HEK293T (cell line): ENCODE results near the gene HSBP1L1.

Experiments used
- CTCF ChIA-PET: fragments of 350-600 bp; formaldehyde crosslinking; extraction: SDS; loops from one replicate; lab custom pipeline; 2021; ENCODE audit warnings: antibody characterized with exemption, inconsistent platforms; lab: Yijun Ruan, JAX
- POLR2A ChIA-PET: fragments of 350-600 bp; formaldehyde crosslinking; extraction: SDS; loops from one replicate; lab custom pipeline; 2020; ENCODE audit warnings: antibody characterized with exemption, inconsistent platforms; lab: Yijun Ruan, JAX
- DNase-seq: peaks from one replicate; pipeline ENCODE4 v3.0.0; 2012; ENCODE audit warnings: mixed read lengths; ENCODE audit errors: extremely low spot score
- ARNT ChIP-seq: fragments of 450-650 bp; IDR thresholded peaks from 2 replicates; pipeline ENCODE4 v1.6.1; 2017; ENCODE audit warnings: mild to moderate bottlenecking
- BHLHE40 ChIP-seq: fragments of 450-650 bp; IDR thresholded peaks from 2 replicates; pipeline ENCODE4 v1.6.1; 2016; ENCODE audit warnings: mild to moderate bottlenecking, moderate library complexity, borderline replicate concordance
- CTBP1 ChIP-seq: fragments of 450-650 bp; IDR thresholded peaks from 2 replicates; pipeline ENCODE4 v1.6.1; 2016; ENCODE audit warnings: borderline replicate concordance
- ELF4 ChIP-seq: fragments of 450-650 bp; IDR thresholded peaks from 2 replicates; pipeline ENCODE4 v1.6.1; 2017; ENCODE audit warnings: antibody characterized with exemption
- FOXA1 ChIP-seq: fragments of 450-650 bp; IDR thresholded peaks from 2 replicates; pipeline ENCODE4 v1.6.1; 2016; ENCODE audit warnings: mild to moderate bottlenecking
- FOXK2 ChIP-seq: fragments of 450-650 bp; IDR thresholded peaks from 2 replicates; pipeline ENCODE4 v1.6.1; 2016; ENCODE audit warnings: mild to moderate bottlenecking
- FOXM1 ChIP-seq: fragments of 450-650 bp; IDR thresholded peaks from 2 replicates; pipeline ENCODE4 v1.6.1; 2017; ENCODE audit warnings: mild to moderate bottlenecking, borderline replicate concordance
- HDGF ChIP-seq: fragments of 450-650 bp; IDR thresholded peaks from 2 replicates; pipeline ENCODE4 v1.6.1; 2017; ENCODE audit warnings: antibody characterized with exemption, borderline replicate concordance
- L3MBTL2 ChIP-seq: fragments of 450-650 bp; conservative IDR thresholded peaks from 2 replicates; pipeline ENCODE4 v1.6.1; 2016; ENCODE audit warnings: mild to moderate bottlenecking
- LEF1 ChIP-seq: fragments of 450-650 bp; IDR thresholded peaks from 2 replicates; pipeline ENCODE4 v1.6.1; 2017; ENCODE audit warnings: mild to moderate bottlenecking, borderline replicate concordance
- NFRKB ChIP-seq: fragments of 450-650 bp; IDR thresholded peaks from 2 replicates; pipeline ENCODE4 v1.6.1; 2016; ENCODE audit warnings: mild to moderate bottlenecking, moderate library complexity
- SP1 ChIP-seq: fragments of 450-650 bp; IDR thresholded peaks from 2 replicates; pipeline ENCODE4 v1.6.1; 2017
- SUZ12 ChIP-seq: fragments of 450-650 bp; IDR thresholded peaks from 2 replicates; pipeline ENCODE4 v1.6.1; 2016; ENCODE audit warnings: mild to moderate bottlenecking
- TARDBP ChIP-seq: fragments of 450-650 bp; IDR thresholded peaks from 2 replicates; pipeline ENCODE4 v1.6.1; 2016
- ZNF384 ChIP-seq: fragments of 450-650 bp; IDR thresholded peaks from 2 replicates; pipeline ENCODE4 v1.6.1; 2016
- TF ChIP-seq, protein P1 (sequence below): fragments of 450-650 bp; IDR thresholded peaks from 2 replicates; pipeline ENCODE4 v1.6.1; 2016

Gene HSBP1L1

DNA sequence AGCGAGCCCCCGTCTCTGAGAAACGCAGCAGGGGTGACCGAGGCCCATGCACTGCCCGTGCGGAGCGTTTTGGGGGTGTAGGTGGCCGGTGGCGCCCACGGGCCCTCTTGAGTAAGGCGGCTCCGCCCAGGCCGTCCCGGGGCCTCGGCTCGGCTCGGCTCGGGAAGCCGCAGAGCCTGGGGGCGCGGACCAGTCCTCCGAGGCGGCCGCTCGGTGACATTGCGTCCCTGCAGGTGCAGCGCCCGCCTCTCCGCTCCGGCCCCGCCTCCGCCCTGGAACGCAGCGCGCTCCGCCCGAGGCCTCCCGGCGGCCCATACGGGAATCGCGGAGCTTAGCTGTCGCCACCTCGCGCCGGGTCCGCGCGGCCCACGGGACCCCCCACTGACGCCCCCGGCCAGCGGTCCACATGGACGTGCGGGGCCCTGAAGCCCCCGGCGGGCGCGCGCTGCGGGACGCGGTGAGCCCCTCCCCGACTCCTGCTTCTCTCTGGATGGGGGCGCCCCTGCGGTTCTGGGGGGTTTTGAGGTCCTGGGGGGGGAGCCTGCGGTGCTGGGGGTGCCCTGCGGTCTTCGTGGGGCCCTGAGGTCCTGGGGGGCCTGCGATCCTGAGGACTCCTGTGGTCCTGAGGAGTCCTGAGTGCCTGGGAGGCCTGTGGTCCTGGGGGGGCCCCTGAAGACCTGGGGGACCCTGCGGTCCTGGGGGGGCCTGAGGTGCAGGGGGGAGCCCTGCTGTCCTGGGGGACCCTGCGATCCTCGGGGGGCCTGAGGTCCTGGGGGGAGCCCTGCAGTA, at the start of gene HSBP1L1:
HSBP1L1 (plus strand) TSS at position 314 of the 789 bp plus-strand sequence; CDS start at position 407, 93 bp downstream.
- ChIA-PET CTCF (no interaction called here), POLR2A (interaction anchor here (1.8 kb wide), 1 partner anchor 13 kb away, joined by 6 read pairs; the partner anchor contains the start of gene SLC66A2)
- DNase-seq, result peak; percentile 49
- TF ChIP-seq ELF4, result no peak
- no peak for TF ChIP-seq FOXA1
- no peak for TF ChIP-seq SP1

DNA sequence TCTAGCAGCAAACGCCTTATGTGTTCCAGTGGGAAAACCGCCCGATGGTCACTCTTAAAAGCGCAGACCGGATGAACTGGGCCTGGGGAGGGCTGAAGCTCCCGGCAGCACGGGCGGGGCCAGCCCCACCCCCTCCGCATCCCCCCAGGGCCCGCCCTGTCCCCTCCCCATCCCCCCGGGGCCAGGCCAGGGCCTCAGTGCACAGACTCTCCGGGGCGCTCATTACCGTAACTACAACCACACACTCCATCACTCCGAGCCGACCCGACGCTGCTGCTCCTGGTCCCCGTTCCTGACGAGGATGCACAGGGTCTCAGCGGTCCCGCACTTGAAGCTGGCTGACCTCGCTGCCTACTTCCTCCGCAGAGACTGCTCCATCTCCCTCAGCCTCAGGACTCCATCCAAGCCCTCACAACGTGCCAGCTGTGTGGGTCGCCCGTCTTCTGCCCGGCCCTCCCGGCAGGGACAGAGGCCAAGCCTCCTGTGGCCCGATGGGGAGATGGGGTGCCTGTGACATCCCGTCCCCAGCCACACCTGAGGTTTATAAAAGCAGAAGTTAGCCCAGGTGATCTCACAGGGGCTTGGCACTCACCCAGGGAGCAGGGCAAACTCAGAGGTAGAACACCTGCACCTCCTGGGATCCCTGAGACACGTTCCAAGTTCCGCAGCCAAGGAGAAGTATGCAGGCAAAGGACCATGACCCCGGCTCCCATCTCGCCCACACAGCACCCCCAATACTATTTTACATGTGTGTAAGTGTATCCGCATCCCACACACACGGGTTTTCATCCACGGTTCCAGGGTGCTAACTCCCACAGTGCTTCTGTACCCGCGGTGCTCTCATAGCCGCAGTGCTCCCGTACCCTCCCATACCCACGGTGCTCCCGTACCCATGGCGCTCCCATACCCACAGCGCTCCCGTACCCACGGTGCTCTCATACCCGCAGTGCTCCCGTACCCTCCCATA, 49.0 kb upstream of the HSBP1L1 start:
- DNase-seq, result no peak
- ChIA-PET CTCF (no interaction called here), POLR2A (no interaction called here)
- TF ChIP-seq BHLHE40, result no peak
- no peak for TF ChIP-seq FOXM1
- no peak for TF ChIP-seq SUZ12

DNA sequence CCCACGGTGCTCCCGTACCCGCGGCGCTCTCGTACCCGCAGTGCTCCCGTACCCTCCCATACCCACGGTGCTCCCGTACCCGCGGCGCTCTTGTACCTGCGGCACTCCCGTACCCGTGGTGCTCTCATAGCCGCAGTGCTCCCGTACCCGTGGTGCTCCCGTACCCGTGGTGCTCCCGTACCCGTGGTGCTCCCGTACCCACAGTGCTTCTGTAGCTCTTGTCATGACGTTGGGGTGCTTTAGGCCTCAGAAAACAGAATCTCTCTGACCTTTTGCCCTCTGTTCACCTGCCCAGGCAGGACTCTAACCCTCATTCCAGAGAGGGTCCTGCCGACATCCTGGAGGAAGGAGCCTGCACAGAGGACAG, 48.3 kb upstream of the HSBP1L1 start:
- DNase-seq, result no peak
- TF ChIP-seq TARDBP (no peak), HDGF (no peak), LEF1 (no peak), ZNF384 (no peak), BHLHE40 (no peak), ARNT (no peak), ELF4 (no peak), NFRKB (no peak), FOXK2 (no peak), SP1 (no peak), SUZ12 (no peak)
- TF ChIP-seq, protein P1, sequence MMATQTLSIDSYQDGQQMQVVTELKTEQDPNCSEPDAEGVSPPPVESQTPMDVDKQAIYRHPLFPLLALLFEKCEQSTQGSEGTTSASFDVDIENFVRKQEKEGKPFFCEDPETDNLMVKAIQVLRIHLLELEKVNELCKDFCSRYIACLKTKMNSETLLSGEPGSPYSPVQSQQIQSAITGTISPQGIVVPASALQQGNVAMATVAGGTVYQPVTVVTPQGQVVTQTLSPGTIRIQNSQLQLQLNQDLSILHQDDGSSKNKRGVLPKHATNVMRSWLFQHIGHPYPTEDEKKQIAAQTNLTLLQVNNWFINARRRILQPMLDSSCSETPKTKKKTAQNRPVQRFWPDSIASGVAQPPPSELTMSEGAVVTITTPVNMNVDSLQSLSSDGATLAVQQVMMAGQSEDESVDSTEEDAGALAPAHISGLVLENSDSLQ, result no peak
- ChIA-PET POLR2A (no interaction called here), CTCF (no interaction called here)

GRCh38 chr18:79916546-79917168, 47.8 kb upstream of the HSBP1L1 start:
- DNase-seq, result no peak
- CTCF ChIA-PET, result no interaction called here
- POLR2A ChIA-PET, result no interaction called here
- TF ChIP-seq TARDBP, result no peak

DNA sequence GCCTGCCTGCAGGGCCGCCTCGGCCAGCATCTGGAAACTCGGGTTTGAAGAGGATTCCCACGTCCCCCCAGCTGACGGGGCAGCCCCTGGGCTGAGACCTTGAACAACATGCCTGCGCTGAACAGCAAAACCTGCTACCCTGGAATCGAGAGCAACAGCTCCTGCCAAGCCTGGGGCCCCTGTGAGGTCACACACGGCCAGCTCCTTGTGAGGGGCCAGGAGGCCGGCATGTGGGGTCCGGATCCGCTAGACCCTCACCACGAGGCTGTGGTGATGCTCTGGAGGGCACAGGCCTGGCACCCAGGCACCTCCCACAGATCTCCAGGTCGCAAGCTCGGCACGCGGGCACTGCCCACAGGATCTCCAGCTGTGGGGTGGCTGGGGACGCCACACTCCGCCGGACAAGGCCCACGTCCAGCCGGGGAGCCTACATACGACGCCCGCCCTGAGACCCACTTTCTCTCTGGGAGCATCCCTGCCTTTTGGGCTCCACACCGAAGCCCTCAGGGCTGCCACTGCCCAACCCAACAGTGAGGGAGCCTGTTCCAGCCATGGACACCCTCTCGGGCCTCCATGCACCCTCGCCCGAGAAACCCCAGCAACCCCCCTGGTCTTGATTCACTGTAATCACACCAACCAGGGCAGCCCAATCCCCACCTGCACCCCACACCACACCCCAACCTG, 47.1 kb upstream of the HSBP1L1 start:
- CTCF ChIA-PET, result no interaction called here
- POLR2A ChIA-PET, result no interaction called here

DNA sequence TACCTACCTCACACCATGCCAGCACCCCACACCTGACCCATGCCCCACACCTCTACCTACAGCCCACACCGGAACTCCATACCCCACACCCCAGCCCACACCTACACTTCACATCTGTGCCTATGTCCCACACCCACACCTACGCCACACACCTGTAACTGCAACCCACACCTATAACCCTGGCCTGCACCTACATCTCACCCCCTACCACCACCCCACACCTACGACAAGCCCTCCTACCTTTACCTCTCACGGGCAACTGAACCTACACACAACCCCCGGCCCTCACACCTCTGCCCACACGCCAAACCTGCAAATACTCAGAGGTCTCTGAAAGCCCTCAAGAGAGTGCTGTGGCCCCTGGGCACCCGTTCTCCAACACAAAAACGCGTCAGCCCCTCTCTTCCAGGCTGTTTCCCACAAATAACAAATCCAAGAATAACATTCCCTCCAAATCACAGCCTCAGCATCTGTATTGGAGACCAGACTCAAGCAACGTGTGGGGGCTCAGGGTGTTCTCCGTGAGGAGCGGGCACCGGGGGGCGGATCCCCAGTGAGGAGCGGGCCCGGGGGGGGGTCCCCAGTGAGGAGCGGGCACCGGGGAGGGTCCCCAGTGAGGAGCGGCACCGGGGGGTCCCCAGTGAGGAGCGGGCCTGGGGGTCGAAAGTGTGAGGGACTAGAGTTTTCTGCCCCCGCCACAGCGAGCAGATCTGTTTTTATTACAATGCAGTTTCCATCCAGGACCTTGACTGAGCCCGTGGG, 46.4 kb upstream of the HSBP1L1 start:
- TF ChIP-seq ARNT (no peak), NFRKB (no peak), SP1 (no peak), HDGF (no peak), FOXK2 (no peak), ZNF384 (no peak), CTBP1 (no peak), L3MBTL2 (no peak), LEF1 (no peak), FOXM1 (no peak), TARDBP (no peak), SUZ12 (no peak), ELF4 (no peak), BHLHE40 (no peak), FOXA1 (no peak)
- TF ChIP-seq, protein P1, result no peak
- POLR2A ChIA-PET, result no interaction called here
- CTCF ChIA-PET, result no interaction called here
- no peak for DNase-seq

More for the DNA sequence above, 47.1 kb upstream of the HSBP1L1 start:
- no peak for DNase-seq
- no peak for TF ChIP-seq ARNT
- TF ChIP-seq TARDBP, result no peak
- TF ChIP-seq ELF4, result no peak
- no peak for TF ChIP-seq SUZ12
- no peak for TF ChIP-seq BHLHE40
- no peak for TF ChIP-seq CTBP1
